Parathyroid adenoma (tissue), 2 donors: ENCODE measurements around the gene GPRIN1.
"Not testable (repeated sequence)": the region's sequence is repeated elsewhere in the genome, so short reads cannot be mapped to it uniquely, and the experiment has no call there.

Experiments used
- H2AFZ ChIP-seq: fragments of 300-600 bp; sonication (generic); one replicate; pipeline ENCODE4 v1.7.0; 2017; ENCODE audit warnings: antibody characterized with exemption, mild to moderate bottlenecking
- H3K27ac ChIP-seq: fragments of 300-600 bp; sonication (generic); one replicate; pipeline ENCODE4 v1.7.0; 2017
- H3K27me3 ChIP-seq: fragments of 300-600 bp; sonication (generic); one replicate; pipeline ENCODE4 v1.7.0; 2017; ENCODE audit warnings: low read length; ENCODE audit not compliant: control insufficient read depth, insufficient read depth
- H3K36me3 ChIP-seq: fragments of 300-600 bp; sonication (generic); one replicate; pipeline ENCODE4 v1.7.0; 2017; ENCODE audit warnings: low read length; ENCODE audit not compliant: control insufficient read depth, insufficient read depth
- H3K4me1 ChIP-seq: fragments of 300-600 bp; sonication (generic); one replicate; pipeline ENCODE4 v1.7.0; 2017; ENCODE audit warnings: control low read depth
- H3K4me2 ChIP-seq: fragments of 300-600 bp; sonication (generic); one replicate; pipeline ENCODE4 v1.7.0; 2017; ENCODE audit warnings: low read length
- H3K4me3 ChIP-seq: fragments of 300-600 bp; sonication (generic); one replicate; pipeline ENCODE4 v1.7.0; 2017; ENCODE audit warnings: low read depth, low read length
- H3K79me2 ChIP-seq: fragments of 300-600 bp; sonication (generic); one replicate; pipeline ENCODE4 v1.7.0; 2017; ENCODE audit warnings: control low read depth
- H3K9ac ChIP-seq: fragments of 300-600 bp; sonication (generic); one replicate; pipeline ENCODE4 v1.7.0; 2017; ENCODE audit warnings: mild to moderate bottlenecking
- H3K9me3 ChIP-seq: fragments of 300-600 bp; sonication (generic); one replicate; pipeline ENCODE4 v1.7.0; 2017; ENCODE audit warnings: low read length; ENCODE audit not compliant: control insufficient read depth
- CTCF ChIP-seq: fragments of 300-600 bp; sonication (generic); IDR thresholded peaks from one replicate; pipeline ENCODE4 v1.7.0; 2017; ENCODE audit warnings: antibody characterized with exemption, mild to moderate bottlenecking
- donor health status: primary hyperparathyroidism.

Gene GPRIN1

GRCh38 chr5:176552332-176552869 lies 57.6 kb downstream of the GPRIN1 start:
- TF ChIP-seq CTCF = no peak
- Histone ChIP-seq H2AFZ (no peak overlapping the region), H3K36me3 (no peaks in the 10 kb centered on the region), H3K4me1 (peaks cover 9% of the 10 kb centered on the region), H3K9me3 (no peaks in the 10 kb centered on the region), H3K4me3 (no peak overlapping the region), H3K9ac (no peak overlapping the region), H3K27ac (no peak overlapping the region), H3K4me2 (no peak overlapping the region), H3K27me3 (no peaks in the 10 kb centered on the region), H3K79me2 (peaks cover 3% of the 10 kb centered on the region)

GRCh38 chr5:176550937-176551336 lies 59.0 kb downstream of the GPRIN1 start:
- not testable (repeated sequence) for H2AFZ ChIP-seq, H3K36me3 ChIP-seq, H3K4me3 ChIP-seq, H3K4me2 ChIP-seq, H3K79me2 ChIP-seq, H3K9ac ChIP-seq, H3K9me3 ChIP-seq, H3K27ac ChIP-seq, H3K27me3 ChIP-seq, H3K4me1 ChIP-seq

- no peak overlapping the region for H3K27ac ChIP-seq
- no peaks in the 10 kb centered on the region for H3K36me3 ChIP-seq
- H2AFZ ChIP-seq = no peak overlapping the region
- no peak overlapping the region for H3K4me2 ChIP-seq
- peaks cover 9% of the 10 kb centered on the region for H3K4me1 ChIP-seq
- no peak overlapping the region for H3K9ac ChIP-seq
- no peak overlapping the region for H3K4me3 ChIP-seq
- no peaks in the 10 kb centered on the region for H3K27me3 ChIP-seq
- peaks cover 3% of the 10 kb centered on the region for H3K79me2 ChIP-seq
- no peaks in the 10 kb centered on the region for H3K9me3 ChIP-seq
- no peak for TF ChIP-seq CTCF
These were observed 59.6 kb downstream of the GPRIN1 start for GRCh38 chr5:176550275-176550831.

- Histone ChIP-seq H3K4me3 (no peak overlapping the region), H3K27ac (no peak overlapping the region), H3K4me2 (no peak overlapping the region), H2AFZ (no peak overlapping the region), H3K27me3 (no peaks in the 10 kb centered on the region), H3K9me3 (no peaks in the 10 kb centered on the region), H3K9ac (no peak overlapping the region), H3K79me2 (peaks cover 3% of the 10 kb centered on the region), H3K36me3 (no peaks in the 10 kb centered on the region), H3K4me1 (peaks cover 9% of the 10 kb centered on the region)
- no peak for TF ChIP-seq CTCF
These were observed 60.1 kb downstream of the GPRIN1 start for GRCh38 chr5:176549871-176550270.

GRCh38 chr5:176548967-176549444 lies 61.0 kb downstream of the GPRIN1 start, which contains the start of gene CDHR2:
CDHR2 (plus strand) TSS chr5:176549342; CDS start chr5:176565353, 16,011 bp downstream.
- no peak within 1 kb of the TSS for H3K4me3 ChIP-seq
- H3K36me3 ChIP-seq = no peaks in the 10 kb centered on the region

More at GRCh38 chr5:176548967-176549444, 61.0 kb downstream of the GPRIN1 start, which contains the start of gene CDHR2:
- no peak within 1 kb of the TSS for H3K27ac ChIP-seq
- H3K79me2 ChIP-seq = peaks cover 3% of the 10 kb centered on the region
- H3K27me3 ChIP-seq = no peaks in the 10 kb centered on the region
- no peak within 1 kb of the TSS for H3K9ac ChIP-seq
- no peak within 1 kb of the TSS for H2AFZ ChIP-seq
- H3K4me1 ChIP-seq = peaks cover 9% of the 10 kb centered on the region
- no peak within 1 kb of the TSS for H3K4me2 ChIP-seq
- no peaks in the 10 kb centered on the region for H3K9me3 ChIP-seq
- TF ChIP-seq CTCF = no peak
